Trophoblast cell (in vitro differentiated cells and primary cell): ENCODE measurements around the gene C11orf21.
A peak's percentile ranks its signal among the peaks of the same experiment; 100 is the strongest.

Source experiments
- DNase-seq, 2 donors: peaks; one replicate each; pipeline ENCODE4 v3.0.0-alpha.2; 2016
- H2AFZ ChIP-seq: 2 replicates; pipeline ENCODE4 v1.6.1; 2013; ENCODE audit warnings: low read length, moderate library complexity, mild to moderate bottlenecking; ENCODE audit not compliant: insufficient read depth, poor library complexity
- H2AK5ac ChIP-seq: 2 replicates; pipeline ENCODE4 v1.6.1; 2013; ENCODE audit warnings: mild to moderate bottlenecking, low read length
- H2BK120ac ChIP-seq: 2 replicates; pipeline ENCODE4 v1.6.1; 2013; ENCODE audit warnings: low read length, mild to moderate bottlenecking, moderate library complexity; ENCODE audit not compliant: insufficient read depth, poor library complexity
- H2BK12ac ChIP-seq: 2 replicates; pipeline ENCODE4 v1.6.1; 2013; ENCODE audit warnings: mild to moderate bottlenecking, low read length, moderate library complexity
- H2BK5ac ChIP-seq: 2 replicates; pipeline ENCODE4 v1.6.1; 2013; ENCODE audit warnings: low read length, low read depth, moderate library complexity, mild to moderate bottlenecking; ENCODE audit not compliant: poor library complexity
- H3K14ac ChIP-seq: 2 replicates; pipeline ENCODE4 v1.6.1; 2013; ENCODE audit warnings: mild to moderate bottlenecking, low read length
- H3K18ac ChIP-seq: 2 replicates; pipeline ENCODE4 v1.6.1; 2013; ENCODE audit warnings: mild to moderate bottlenecking, low read length
- H3K23ac ChIP-seq: 2 replicates; pipeline ENCODE4 v1.6.1; 2013; ENCODE audit warnings: low read length
- H3K27ac ChIP-seq: 2 replicates; pipeline ENCODE4 v1.5.1; 2013; ENCODE audit warnings: low read depth, mild to moderate bottlenecking, inconsistent platforms, low read length, moderate library complexity
- H3K27me3 ChIP-seq: 2 replicates; pipeline ENCODE4 v1.6.1; 2013; ENCODE audit warnings: inconsistent platforms, mild to moderate bottlenecking, low read length, moderate library complexity; ENCODE audit not compliant: insufficient read depth
- H3K36me3 ChIP-seq, 2 experiments: 1 replicate in 1 of 2; 2 replicates in 1 of 2; pipeline ENCODE4 v1.6.1; 2013; ENCODE audit warnings: low read length in 2 of 2, mild to moderate bottlenecking in 2 of 2, moderate library complexity in 1 of 2; ENCODE audit not compliant: insufficient read depth in 2 of 2, control insufficient read depth in 1 of 2
- H3K4ac ChIP-seq: 2 replicates; pipeline ENCODE4 v1.6.1; 2013; ENCODE audit warnings: low read depth, mild to moderate bottlenecking, low read length, moderate library complexity
- H3K4me1 ChIP-seq, 2 experiments: 1 replicate in 1 of 2; 2 replicates in 1 of 2; pipeline ENCODE4 v1.6.1; 2013; ENCODE audit warnings: low read length in 2 of 2, mild to moderate bottlenecking in 2 of 2, moderate library complexity in 1 of 2; ENCODE audit not compliant: insufficient read depth in 2 of 2, control insufficient read depth in 1 of 2
- H3K4me2 ChIP-seq: 2 replicates; pipeline ENCODE4 v1.6.1; 2013; ENCODE audit warnings: inconsistent platforms, mild to moderate bottlenecking, low read length, moderate library complexity
- H3K4me3 ChIP-seq: 2 replicates; pipeline ENCODE4 v1.5.1; 2013; ENCODE audit warnings: mild to moderate bottlenecking, low read depth, low read length, inconsistent platforms
- H3K79me1 ChIP-seq: one replicate; pipeline ENCODE4 v1.6.1; 2013; ENCODE audit warnings: low read length
- H3K79me2 ChIP-seq: 2 replicates; pipeline ENCODE4 v1.6.1; 2013; ENCODE audit warnings: low read length, mild to moderate bottlenecking; ENCODE audit not compliant: control insufficient read depth, insufficient read depth, poor library complexity
- H3K9ac ChIP-seq: 2 replicates; pipeline ENCODE4 v1.6.1; 2013; ENCODE audit warnings: mild to moderate bottlenecking, low read length
- H3K9me3 ChIP-seq: 2 replicates; pipeline ENCODE4 v1.6.1; 2013; ENCODE audit warnings: low read depth, mild to moderate bottlenecking, control low read depth, inconsistent platforms, low read length; ENCODE audit not compliant: insufficient read depth
- H4K12ac ChIP-seq: 2 replicates; pipeline ENCODE4 v1.6.1; 2013; ENCODE audit warnings: low read depth, mild to moderate bottlenecking, low read length, moderate library complexity
- H4K8ac ChIP-seq: 2 replicates; pipeline ENCODE4 v1.6.1; 2013; ENCODE audit warnings: low read depth, mild to moderate bottlenecking, low read length, moderate library complexity
- H4K91ac ChIP-seq: one replicate; pipeline ENCODE4 v1.6.1; 2013; ENCODE audit warnings: low read depth, mild to moderate bottlenecking, low read length, moderate library complexity
- WGBS: extraction: QIAGEN DNeasy Blood & Tissue Kit; methylation state at CpG from one replicate; pipeline ENCODE4 v1.1.7; 2013; ENCODE audit warnings: missing lambda C conversion rate; ENCODE audit not compliant: insufficient read length, insufficient coverage; ENCODE audit errors: extremely low coverage; 5-methylcytosine and 5-hydroxymethylcytosine counted together

Gene C11orf21

DNA sequence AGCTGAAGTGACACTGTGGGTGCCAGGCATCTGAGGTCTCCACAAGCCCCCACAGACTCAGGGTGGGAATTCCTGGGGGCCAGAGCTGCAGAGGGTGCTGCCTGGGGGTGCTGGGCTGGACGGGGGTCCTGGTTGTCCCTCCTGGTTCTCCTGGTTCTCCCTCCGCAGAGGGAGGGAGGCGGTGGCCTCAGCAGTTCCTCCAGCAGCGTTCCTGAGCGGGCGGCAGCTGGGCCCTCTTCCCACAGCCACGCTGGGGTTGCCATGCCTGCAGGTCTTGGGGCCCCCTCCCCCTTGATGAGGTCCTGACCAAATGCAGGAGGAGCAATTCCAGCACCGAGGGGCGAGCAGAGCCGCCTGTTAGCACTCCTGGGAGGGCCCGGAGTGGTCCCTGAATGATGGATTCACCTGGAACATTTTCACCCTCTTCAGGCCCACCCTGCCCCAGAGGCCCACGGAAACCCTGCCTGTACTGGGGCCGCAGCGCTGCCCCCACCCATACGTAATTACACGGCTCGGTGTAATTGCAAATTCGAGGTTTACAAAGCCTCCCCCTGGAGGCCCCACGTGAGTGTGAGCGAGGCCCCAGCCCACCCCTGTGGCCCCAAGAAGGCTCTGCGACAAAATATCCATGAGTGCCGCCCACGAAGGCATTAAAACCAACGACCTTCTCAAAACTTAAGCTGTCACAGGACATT is 635 bp downstream of the C11orf21 start:
- no peak overlapping the region for H4K12ac ChIP-seq
- H4K91ac ChIP-seq, result no peak overlapping the region
- no peak overlapping the region for H2AK5ac ChIP-seq
- no peak overlapping the region for H3K4me2 ChIP-seq
- no peak overlapping the region for H2AFZ ChIP-seq
- H4K8ac ChIP-seq, result no peak overlapping the region
- H3K79me2 ChIP-seq, result no peaks in the 10 kb centered on the region
- H3K9me3 ChIP-seq, result peaks cover 2% of the 10 kb centered on the region
- no peaks in the 10 kb centered on the region for H3K27me3 ChIP-seq
- no peak for DNase-seq
- no peaks in the 10 kb centered on the region for H3K79me1 ChIP-seq
- no peak overlapping the region for H3K4ac ChIP-seq
- no peak overlapping the region for H2BK120ac ChIP-seq
- no peak overlapping the region for H3K9ac ChIP-seq
- H3K23ac ChIP-seq, result no peak overlapping the region
- H3K14ac ChIP-seq, result no peak overlapping the region
- H2BK12ac ChIP-seq, result no peak overlapping the region
- no peak overlapping the region for H3K18ac ChIP-seq
- WGBS, result no CpG with 5 or more reads among the region's 24 CpGs
- no peak overlapping the region for H3K27ac ChIP-seq
- H3K4me3 ChIP-seq, result no peak overlapping the region
- H3K36me3 ChIP-seq, result no peaks in the 10 kb centered on the region
- H3K4me1 ChIP-seq, result no peaks in the 10 kb centered on the region
- no peak overlapping the region for H2BK5ac ChIP-seq

DNA sequence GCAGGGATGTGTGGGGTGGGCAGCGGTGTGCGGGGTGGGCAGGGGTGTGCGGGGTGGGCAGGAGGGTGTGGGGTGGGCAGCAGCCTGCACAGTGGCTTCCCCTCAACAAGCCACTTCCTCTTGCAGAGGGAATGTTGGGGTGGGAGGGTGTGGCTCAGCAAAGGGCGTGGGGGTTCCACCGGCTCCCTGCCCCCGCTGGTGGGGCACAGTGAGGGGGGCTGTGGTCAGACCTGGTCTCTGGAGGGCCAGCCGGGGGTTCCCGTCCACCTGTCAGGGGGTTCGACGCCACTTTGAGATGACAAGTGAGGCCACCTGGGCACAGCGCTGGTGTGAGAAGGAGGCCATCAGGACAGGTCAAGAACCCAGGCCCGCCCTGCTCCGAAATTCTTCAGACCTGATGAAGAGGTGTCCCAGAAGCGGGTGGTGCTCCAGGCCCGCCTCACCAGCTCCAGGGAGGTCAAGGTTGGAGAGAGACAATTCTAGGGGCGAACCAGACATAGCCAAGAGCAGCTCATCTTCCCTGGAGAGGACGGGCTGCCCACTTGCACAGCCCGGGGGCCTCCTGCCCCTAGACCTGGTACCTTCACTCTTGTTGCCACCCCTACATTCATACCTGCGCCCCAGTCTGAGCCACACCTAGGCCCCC is 1.3 kb downstream of the C11orf21 start:
- no peak overlapping the region for H3K23ac ChIP-seq
- H2BK12ac ChIP-seq, result no peak overlapping the region
- no peak overlapping the region for H2AK5ac ChIP-seq
- no peak overlapping the region for H4K91ac ChIP-seq
- H3K14ac ChIP-seq, result no peak overlapping the region
- no peaks in the 10 kb centered on the region for H3K4me1 ChIP-seq
- H2BK5ac ChIP-seq, result no peak overlapping the region
- no peaks in the 10 kb centered on the region for H3K79me2 ChIP-seq
- H3K4ac ChIP-seq, result no peak overlapping the region
- H3K18ac ChIP-seq, result no peak overlapping the region
- DNase-seq, result no peak
- no peak overlapping the region for H2AFZ ChIP-seq
- no peak overlapping the region for H3K9ac ChIP-seq
- WGBS, result no CpG with 5 or more reads among the region's 19 CpGs
- no peak overlapping the region for H3K27ac ChIP-seq
- H3K36me3 ChIP-seq, result no peaks in the 10 kb centered on the region
- no peak overlapping the region for H4K8ac ChIP-seq
- H3K4me3 ChIP-seq, result no peak overlapping the region
- H2BK120ac ChIP-seq, result no peak overlapping the region
- no peak overlapping the region for H3K4me2 ChIP-seq
- H3K79me1 ChIP-seq, result no peaks in the 10 kb centered on the region
- no peak overlapping the region for H4K12ac ChIP-seq
- no peaks in the 10 kb centered on the region for H3K27me3 ChIP-seq
- no peaks in the 10 kb centered on the region for H3K9me3 ChIP-seq

GRCh38 chr11:2299773-2300172 is 1.9 kb downstream of the C11orf21 start:
- Histone ChIP-seq H3K36me3 (no peaks in the 10 kb centered on the region), H3K4ac (no peak overlapping the region), H3K27me3 (no peaks in the 10 kb centered on the region), H2BK5ac (no peak overlapping the region), H3K9ac (no peak overlapping the region), H3K4me1 (no peaks in the 10 kb centered on the region), H3K14ac (no peak overlapping the region), H3K79me1 (no peaks in the 10 kb centered on the region), H3K9me3 (no peaks in the 10 kb centered on the region), H2AK5ac (no peak overlapping the region), H4K8ac (no peak overlapping the region), H3K79me2 (no peaks in the 10 kb centered on the region), H3K23ac (no peak overlapping the region), H3K4me2 (no peak overlapping the region), H2AFZ (no peak overlapping the region), H4K91ac (no peak overlapping the region), H2BK120ac (no peak overlapping the region), H3K4me3 (no peak overlapping the region), H3K18ac (no peak overlapping the region), H3K27ac (no peak overlapping the region), H4K12ac (no peak overlapping the region), H2BK12ac (no peak overlapping the region)
- DNase-seq, result no peak
- no CpG with 5 or more reads among the region's 10 CpGs for WGBS

DNA sequence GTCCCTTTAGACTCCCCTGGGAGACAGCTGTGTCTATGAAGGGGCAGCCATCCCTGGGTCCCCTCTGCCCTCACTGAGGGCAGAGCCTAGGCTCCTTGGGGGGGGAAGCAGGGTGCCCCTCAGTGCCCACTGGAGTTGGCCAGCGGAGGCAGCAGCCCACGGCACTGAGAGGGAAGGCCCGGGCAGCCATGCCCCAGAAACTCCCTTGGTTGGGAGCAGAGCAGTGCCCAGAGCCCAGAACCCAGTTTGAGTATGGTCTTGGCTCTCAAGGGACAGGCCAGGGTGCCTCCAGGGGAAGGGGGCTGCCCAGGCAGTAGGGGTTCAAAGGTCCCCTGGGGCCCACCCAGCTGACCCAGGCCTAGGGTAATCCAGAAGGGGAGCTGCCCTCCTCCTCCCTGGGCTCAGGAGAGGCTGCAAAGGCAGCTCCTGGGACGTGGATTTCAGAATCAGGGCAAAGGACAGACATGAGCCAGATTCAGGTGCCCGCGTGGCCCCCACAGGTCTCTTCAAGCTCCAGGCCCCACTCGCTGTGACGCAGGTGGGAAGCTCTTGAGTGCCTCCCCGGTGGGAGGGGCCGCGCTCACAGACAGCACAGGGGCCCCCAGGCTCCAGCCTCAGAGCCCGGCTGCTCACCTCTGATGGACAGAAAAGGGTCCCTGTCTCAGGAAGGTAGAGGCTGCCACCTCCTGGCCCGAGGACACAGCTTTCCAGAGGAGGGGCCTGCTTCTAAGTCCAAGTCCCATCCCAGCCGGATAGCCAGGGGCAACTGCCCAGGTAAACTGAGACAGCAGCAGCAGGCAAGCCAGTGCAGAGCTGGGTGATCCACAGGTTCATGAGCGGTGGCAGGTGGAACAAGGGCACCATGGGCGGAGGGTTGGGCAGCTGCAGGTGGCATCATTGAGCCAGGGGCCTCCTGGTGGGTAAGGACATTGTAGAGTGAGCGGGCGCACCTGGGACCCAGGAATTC is 2.6 kb downstream of the C11orf21 start:
- H3K27me3 ChIP-seq, result no peaks in the 10 kb centered on the region
- no peak overlapping the region for H3K23ac ChIP-seq
- H3K4me1 ChIP-seq, result no peaks in the 10 kb centered on the region
- no peak overlapping the region for H2AK5ac ChIP-seq
- no peak overlapping the region for H2BK12ac ChIP-seq
- H3K4me3 ChIP-seq, result no peak overlapping the region
- no peak overlapping the region for H4K8ac ChIP-seq
- no peak overlapping the region for H4K91ac ChIP-seq
- H3K14ac ChIP-seq, result no peak overlapping the region
- no peaks in the 10 kb centered on the region for H3K9me3 ChIP-seq
- H3K4me2 ChIP-seq, result no peak overlapping the region
- no peak overlapping the region for H3K9ac ChIP-seq
- peak; percentile 67 to 81 for DNase-seq
- no peak overlapping the region for H2AFZ ChIP-seq
- WGBS, result no CpG with 5 or more reads among the region's 18 CpGs
- no peak overlapping the region for H2BK120ac ChIP-seq
- no peaks in the 10 kb centered on the region for H3K79me1 ChIP-seq
- no peak overlapping the region for H3K4ac ChIP-seq
- H3K18ac ChIP-seq, result no peak overlapping the region
- no peaks in the 10 kb centered on the region for H3K79me2 ChIP-seq
- H3K36me3 ChIP-seq, result no peaks in the 10 kb centered on the region
- no peak overlapping the region for H3K27ac ChIP-seq
- no peak overlapping the region for H2BK5ac ChIP-seq
- no peak overlapping the region for H4K12ac ChIP-seq
